Fibroblast of skin of left biceps (primary cell): ENCODE data around the gene ZNF135.

ENCODE experiments used
- DNase-seq, 2 experiments: peaks; one replicate each; pipeline ENCODE4 v3.0.0-alpha.2; 2013; ENCODE audit warnings: low read depth in 2 of 2

Gene ZNF135

GRCh38 chr19:58046856-58047255, 12.2 kb upstream of the ZNF135 start:
- no peak for DNase-seq

GRCh38 chr19:58047672-58048071, 11.4 kb upstream of the ZNF135 start:
- DNase-seq, result no peak

- no peak for DNase-seq
Measured at GRCh38 chr19:58052256-58052655, 6.8 kb upstream of the ZNF135 start.

- no peak for DNase-seq
Measured at GRCh38 chr19:58053480-58054156, 5.5 kb upstream of the ZNF135 start.

GRCh38 chr19:58054901-58055874, 3.9 kb upstream of the ZNF135 start:
- DNase-seq, result no peak

GRCh38 chr19:58056261-58056660, 2.8 kb upstream of the ZNF135 start:
- DNase-seq, result no peak

- DNase-seq, result no peak
Measured at GRCh38 chr19:58056861-58057260, 2.2 kb upstream of the ZNF135 start.

GRCh38 chr19:58058467-58058866, 615 bp upstream of the ZNF135 start:
- DNase-seq, result no peak

GRCh38 chr19:58059671-58060078, 593 bp downstream of the ZNF135 start:
- DNase-seq, result no peak

- DNase-seq, result no peak
Measured at GRCh38 chr19:58060231-58060630, 1.1 kb downstream of the ZNF135 start.

GRCh38 chr19:58063712-58064111, 4.6 kb downstream of the ZNF135 start:
- DNase-seq, result no peak

GRCh38 chr19:58067240-58067912, 8.3 kb downstream of the ZNF135 start:
- DNase-seq, result no peak

GRCh38 chr19:58079792-58080191, 20.7 kb downstream of the ZNF135 start:
- DNase-seq, result no peak

- DNase-seq, result no peak
Measured at GRCh38 chr19:58083021-58083420, 23.9 kb downstream of the ZNF135 start.

- DNase-seq, result no peak
Measured at GRCh38 chr19:58084596-58085347, 25.7 kb downstream of the ZNF135 start.

GRCh38 chr19:58085348-58085875, 26.3 kb downstream of the ZNF135 start:
- no peak for DNase-seq

- DNase-seq, result no peak
Measured at GRCh38 chr19:58086825-58087710, 28.0 kb downstream of the ZNF135 start.

GRCh38 chr19:58088521-58089052, 29.5 kb downstream of the ZNF135 start:
- DNase-seq, result no peak

GRCh38 chr19:58089846-58090245, 30.8 kb downstream of the ZNF135 start:
- DNase-seq, result no peak
